HepG2 (cell line): ENCODE results near the gene CTXN1. TPM values are rescaled to one million over a fixed set of nuclear protein-coding genes. Genes with fewer than 3 reads are reported as not detected.

Experiments used
- BHLHE40 ChIP-seq: IDR thresholded peaks from 2 replicates; pipeline ENCODE4 v1.6.1; 2011; ENCODE audit warnings: low read length, improper control_type of control experiment
- BRD4 ChIP-seq: sonication (generic); formaldehyde crosslinking; IDR thresholded peaks from 2 replicates; pipeline ENCODE4 v1.4.0; 2020; ENCODE audit warnings: missing genetic modification reagents
- GTF2F1 ChIP-seq: fragments of 150-350 bp; IDR thresholded peaks from 2 replicates; pipeline ENCODE4 v1.6.1; 2014; ENCODE audit warnings: low read length
- HOXA5 ChIP-seq: sonication (generic); formaldehyde crosslinking; IDR thresholded peaks from 2 replicates; pipeline ENCODE4 v1.4.0; 2020; ENCODE audit warnings: missing genetic modification reagents
- HOXA9 ChIP-seq: sonication (generic); formaldehyde crosslinking; IDR thresholded peaks from 2 replicates; pipeline ENCODE4 v1.8.1; 2022; ENCODE audit warnings: missing genetic modification reagents, mild to moderate bottlenecking, moderate library complexity, borderline replicate concordance
- MED8 ChIP-seq: sonication (generic); formaldehyde crosslinking; IDR thresholded peaks from 2 replicates; pipeline ENCODE4 v1.8.1; 2023; ENCODE audit warnings: mild to moderate bottlenecking, missing genetic modification reagents; ENCODE audit not compliant: insufficient replicate concordance
- MZF1 ChIP-seq: sonication (generic); formaldehyde crosslinking; IDR thresholded peaks from 2 replicates; pipeline ENCODE4 v1.8.1; 2023; ENCODE audit warnings: mild to moderate bottlenecking, missing genetic modification reagents, borderline replicate concordance
- SMC3 ChIP-seq: IDR thresholded peaks from 2 replicates; pipeline ENCODE4 v1.6.1; 2011; ENCODE audit warnings: low read length, improper control_type of control experiment
- SMYD3 ChIP-seq: sonication (generic); formaldehyde crosslinking; IDR thresholded peaks from 2 replicates; pipeline ENCODE4 v1.8.1; 2023; ENCODE audit warnings: mild to moderate bottlenecking, missing genetic modification reagents
- ZFYVE20 ChIP-seq: sonication (generic); formaldehyde crosslinking; IDR thresholded peaks from 2 replicates; pipeline ENCODE4 v1.8.0; 2023; ENCODE audit warnings: low read depth, mild to moderate bottlenecking, moderate library complexity, missing genetic modification reagents, borderline replicate concordance
- ZNF230 ChIP-seq: sonication (generic); formaldehyde crosslinking; IDR thresholded peaks from 2 replicates; pipeline ENCODE4 v1.4.0; 2020; ENCODE audit warnings: mild to moderate bottlenecking, missing genetic modification reagents
- ZNF496 ChIP-seq: sonication (generic); formaldehyde crosslinking; IDR thresholded peaks from 2 replicates; pipeline ENCODE4 v1.8.1; 2023; ENCODE audit warnings: mild to moderate bottlenecking, moderate library complexity, missing genetic modification reagents; ENCODE audit not compliant: insufficient replicate concordance
- ZNF549 ChIP-seq: sonication (generic); formaldehyde crosslinking; IDR thresholded peaks from 2 replicates; pipeline ENCODE4 v1.5.0; 2020; ENCODE audit warnings: missing genetic modification reagents
- ZNF629 ChIP-seq: sonication (generic); formaldehyde crosslinking; conservative IDR thresholded peaks from 2 replicates; pipeline ENCODE4 v1.5.0; 2020; ENCODE audit warnings: missing genetic modification reagents
- ZNF709 ChIP-seq: sonication (generic); formaldehyde crosslinking; IDR thresholded peaks from 2 replicates; pipeline ENCODE4 v1.5.0; 2020; ENCODE audit warnings: mild to moderate bottlenecking, missing genetic modification reagents
- ZNF780A ChIP-seq: sonication (generic); formaldehyde crosslinking; IDR thresholded peaks from 2 replicates; pipeline ENCODE4 v1.8.0; 2022; ENCODE audit warnings: mild to moderate bottlenecking, missing genetic modification reagents, moderate library complexity
- polyA plus RNA-seq, 8 experiments: library from polyadenylated mRNA; depleted of rRNA in 3 of 8; stranded (reverse) in 7 of 8; unstranded in 1 of 8; fragments of >200 nt; fragmentation: Illumina TruSeq in 4 of 8; extraction: Trizol in 4 of 8; gene quantifications; 2 replicates each; pipeline versions ENCODE4 v1.2.1 to v1.2.3, GENCODE V29; 2011 to 2016; ENCODE audit warnings: low read depth in 4 of 8, missing spikeins in 1 of 8, mixed read lengths in 1 of 8; ENCODE audit not compliant: insufficient read depth in 1 of 8
- total RNA-seq, 5 experiments: library from RNA; depleted of rRNA; stranded (reverse); fragments of >200 nt; fragmentation: Illumina TruSeq; extraction: Trizol; gene quantifications; 2 replicates each; pipeline ENCODE4 v1.2.3, GENCODE V29; 2016; ENCODE audit warnings: low read depth in 1 of 5
- TF ChIP-seq, protein P1 (sequence below): sonication (generic); formaldehyde crosslinking; IDR thresholded peaks from 2 replicates; pipeline ENCODE4 v1.5.0; 2020; ENCODE audit warnings: missing genetic modification reagents, mild to moderate bottlenecking, borderline replicate concordance
- TF ChIP-seq, protein P2 (sequence below): IDR thresholded peaks from 2 replicates; pipeline ENCODE4 v1.6.1; 2016; ENCODE audit warnings: low read depth
- TF ChIP-seq, protein P3 (sequence below): sonication (generic); formaldehyde crosslinking; IDR thresholded peaks from 2 replicates; pipeline ENCODE4 v1.5.1; 2020; ENCODE audit warnings: missing genetic modification reagents, mild to moderate bottlenecking, borderline replicate concordance
- TF ChIP-seq, protein P4 (sequence below): sonication (generic); formaldehyde crosslinking; IDR thresholded peaks from 2 replicates; pipeline ENCODE4 v1.9.0; 2021; ENCODE audit warnings: missing genetic modification reagents, mild to moderate bottlenecking, borderline replicate concordance
- TF ChIP-seq, protein P5 (sequence below): IDR thresholded peaks from 2 replicates; pipeline ENCODE4 v1.6.1; 2016; ENCODE audit warnings: control low read depth

Gene CTXN1
- total and polyA plus RNA-seq, 2 of the 13 experiments (the other 11 are each of a cell fraction or from before 2014, with no cell fraction given) = 0.11 TPM; not detected in 1

DNA sequence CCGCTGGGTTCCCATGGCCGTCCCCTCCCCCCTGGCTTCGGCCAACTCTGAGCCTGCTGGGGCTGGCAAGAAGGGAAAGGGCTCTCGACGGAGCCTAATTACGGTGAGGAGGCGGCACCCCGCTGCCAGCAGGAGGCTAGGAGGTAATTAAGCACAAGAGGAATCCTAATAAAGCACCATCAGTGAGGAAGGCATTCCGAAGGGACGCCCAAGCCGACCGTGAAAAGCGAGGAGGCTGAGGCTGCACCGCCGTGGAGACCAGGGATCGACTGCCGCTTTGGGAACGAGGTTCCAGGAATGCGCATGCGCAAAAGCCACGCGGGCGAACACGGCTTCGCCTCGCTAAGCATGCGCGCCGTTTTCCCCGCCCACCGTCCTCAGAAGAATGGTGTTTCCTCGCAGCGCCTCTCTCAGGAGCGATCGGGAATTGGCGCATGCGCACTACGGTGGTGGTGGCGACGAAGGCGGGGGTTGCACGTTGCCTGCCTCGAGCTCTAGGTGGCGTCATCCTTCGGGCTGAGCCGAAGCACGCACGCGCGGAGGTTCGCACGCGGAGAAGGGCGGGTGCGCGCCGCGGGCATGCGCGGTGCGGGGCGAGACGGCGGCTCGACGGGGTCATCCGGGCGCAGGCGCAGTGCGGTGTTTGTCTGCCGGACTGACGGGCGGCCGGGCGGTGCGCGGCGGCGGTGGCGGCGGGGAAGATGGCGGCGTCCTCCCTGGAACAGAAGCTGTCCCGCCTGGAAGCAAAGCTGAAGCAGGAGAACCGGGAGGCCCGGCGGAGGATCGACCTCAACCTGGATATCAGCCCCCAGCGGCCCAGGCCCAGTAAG is 22.5 kb downstream of the CTXN1 start, which contains the start of gene MAP2K7 (continued):
- TF ChIP-seq, protein P1, sequence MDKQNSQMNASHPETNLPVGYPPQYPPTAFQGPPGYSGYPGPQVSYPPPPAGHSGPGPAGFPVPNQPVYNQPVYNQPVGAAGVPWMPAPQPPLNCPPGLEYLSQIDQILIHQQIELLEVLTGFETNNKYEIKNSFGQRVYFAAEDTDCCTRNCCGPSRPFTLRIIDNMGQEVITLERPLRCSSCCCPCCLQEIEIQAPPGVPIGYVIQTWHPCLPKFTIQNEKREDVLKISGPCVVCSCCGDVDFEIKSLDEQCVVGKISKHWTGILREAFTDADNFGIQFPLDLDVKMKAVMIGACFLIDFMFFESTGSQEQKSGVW = no peak
- no peak for TF ChIP-seq ZNF496 (CRISPR knock-in tag)
- 0 out of 2 replicates have a peak, but pooled peaks have one; percentile 71 for TF ChIP-seq ZNF230 (CRISPR knock-in tag)
- no peak for TF ChIP-seq ZNF629 (CRISPR knock-in tag)
- TF ChIP-seq ZNF780A (CRISPR knock-in tag) = no peak; the same call in 1 of the 2 replicates
- TF ChIP-seq, protein P2, sequence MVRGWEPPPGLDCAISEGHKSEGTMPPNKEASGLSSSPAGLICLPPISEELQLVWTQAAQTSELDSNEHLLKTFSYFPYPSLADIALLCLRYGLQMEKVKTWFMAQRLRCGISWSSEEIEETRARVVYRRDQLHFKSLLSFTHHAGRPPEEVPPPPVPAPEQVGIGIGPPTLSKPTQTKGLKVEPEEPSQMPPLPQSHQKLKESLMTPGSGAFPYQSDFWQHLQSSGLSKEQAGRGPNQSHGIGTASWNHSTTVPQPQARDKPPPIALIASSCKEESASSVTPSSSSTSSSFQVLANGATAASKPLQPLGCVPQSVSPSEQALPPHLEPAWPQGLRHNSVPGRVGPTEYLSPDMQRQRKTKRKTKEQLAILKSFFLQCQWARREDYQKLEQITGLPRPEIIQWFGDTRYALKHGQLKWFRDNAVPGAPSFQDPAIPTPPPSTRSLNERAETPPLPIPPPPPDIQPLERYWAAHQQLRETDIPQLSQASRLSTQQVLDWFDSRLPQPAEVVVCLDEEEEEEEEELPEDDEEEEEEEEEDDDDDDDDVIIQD = peak; percentile 82
- peak; percentile 52; the same call in 1 of the 2 replicates for TF ChIP-seq HOXA5 (CRISPR knock-in tag)
- TF ChIP-seq ZFYVE20 (CRISPR knock-in tag) = no peak
- no peak; the same call in 1 of the 2 replicates for TF ChIP-seq SMC3
- TF ChIP-seq MZF1 (CRISPR knock-in tag) = no peak
- TF ChIP-seq, protein P3, sequence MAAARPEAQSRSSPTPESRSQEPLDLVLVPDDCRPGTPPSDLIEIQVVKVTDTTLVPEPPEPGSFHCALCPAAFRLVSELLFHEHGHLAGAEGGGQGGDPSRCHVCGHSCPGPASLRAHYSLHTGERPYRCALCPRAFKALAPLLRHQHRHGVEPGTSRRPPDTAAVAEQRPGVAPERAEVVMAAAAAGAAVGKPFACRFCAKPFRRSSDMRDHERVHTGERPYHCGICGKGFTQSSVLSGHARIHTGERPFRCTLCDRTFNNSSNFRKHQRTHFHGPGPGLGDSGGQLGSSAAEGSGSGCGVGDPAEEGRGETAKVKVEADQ = 0 out of 2 replicates have a peak, but pooled peaks have one; percentile 69
- no peak; the same call in 1 of the 2 replicates for TF ChIP-seq SMYD3 (CRISPR knock-in tag)
- peak; percentile 57 for TF ChIP-seq BRD4 (CRISPR knock-in tag)
- no peak for TF ChIP-seq GTF2F1
- TF ChIP-seq, protein P4, sequence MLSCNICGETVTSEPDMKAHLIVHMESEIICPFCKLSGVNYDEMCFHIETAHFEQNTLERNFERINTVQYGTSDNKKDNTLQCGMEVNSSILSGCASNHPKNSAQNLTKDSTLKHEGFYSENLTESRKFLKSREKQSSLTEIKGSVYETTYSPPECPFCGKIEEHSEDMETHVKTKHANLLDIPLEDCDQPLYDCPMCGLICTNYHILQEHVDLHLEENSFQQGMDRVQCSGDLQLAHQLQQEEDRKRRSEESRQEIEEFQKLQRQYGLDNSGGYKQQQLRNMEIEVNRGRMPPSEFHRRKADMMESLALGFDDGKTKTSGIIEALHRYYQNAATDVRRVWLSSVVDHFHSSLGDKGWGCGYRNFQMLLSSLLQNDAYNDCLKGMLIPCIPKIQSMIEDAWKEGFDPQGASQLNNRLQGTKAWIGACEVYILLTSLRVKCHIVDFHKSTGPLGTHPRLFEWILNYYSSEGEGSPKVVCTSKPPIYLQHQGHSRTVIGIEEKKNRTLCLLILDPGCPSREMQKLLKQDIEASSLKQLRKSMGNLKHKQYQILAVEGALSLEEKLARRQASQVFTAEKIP (CRISPR knock-in tag) = no peak
- peak; percentile 86 for TF ChIP-seq MED8 (CRISPR knock-in tag)
- no peak for TF ChIP-seq ZNF549 (CRISPR knock-in tag)
- TF ChIP-seq, protein P5, sequence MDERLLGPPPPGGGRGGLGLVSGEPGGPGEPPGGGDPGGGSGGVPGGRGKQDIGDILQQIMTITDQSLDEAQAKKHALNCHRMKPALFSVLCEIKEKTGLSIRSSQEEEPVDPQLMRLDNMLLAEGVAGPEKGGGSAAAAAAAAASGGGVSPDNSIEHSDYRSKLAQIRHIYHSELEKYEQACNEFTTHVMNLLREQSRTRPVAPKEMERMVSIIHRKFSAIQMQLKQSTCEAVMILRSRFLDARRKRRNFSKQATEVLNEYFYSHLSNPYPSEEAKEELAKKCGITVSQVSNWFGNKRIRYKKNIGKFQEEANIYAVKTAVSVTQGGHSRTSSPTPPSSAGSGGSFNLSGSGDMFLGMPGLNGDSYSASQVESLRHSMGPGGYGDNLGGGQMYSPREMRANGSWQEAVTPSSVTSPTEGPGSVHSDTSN (CRISPR knock-in tag) = no peak
- peak; percentile 82 for TF ChIP-seq BHLHE40
- TF ChIP-seq ZNF709 (CRISPR knock-in tag) = no peak; the same call in 1 of the 2 replicates
- TF ChIP-seq HOXA9 (CRISPR knock-in tag) = no peak; the same call in 1 of the 2 replicates
